ENCODE data around the gene ADD2. TPM values are rescaled to one million over a fixed set of nuclear protein-coding genes. Genes with fewer than 3 reads are reported as not detected.

Gene ADD2
- total RNA-seq, 2 donors from 2014 or later, result 2.3 to 7.6 TPM

- DNase-seq (no peak), ATAC-seq (no peak)
- intact Hi-C loops (cut with DNase I), result no loop called here
- no peaks in the 10 kb centered on the region for H3K36me3 ChIP-seq (replicated peaks in 1 of 2; ENCODE audit: insufficient read depth in 1 of 2, low read depth in 2 of 2)
- no peaks in the 10 kb centered on the region for H3K4me1 ChIP-seq
- no peaks in the 10 kb centered on the region for H3K27me3 ChIP-seq
- WGBS, 2 donors, result 60 to 67% methylated on average over 2 of the region's 2 CpGs
- TF ChIP-seq POLR2A (IDR thresholded peaks at IDR 0.05), result no peak
- TF ChIP-seq, protein P1, sequence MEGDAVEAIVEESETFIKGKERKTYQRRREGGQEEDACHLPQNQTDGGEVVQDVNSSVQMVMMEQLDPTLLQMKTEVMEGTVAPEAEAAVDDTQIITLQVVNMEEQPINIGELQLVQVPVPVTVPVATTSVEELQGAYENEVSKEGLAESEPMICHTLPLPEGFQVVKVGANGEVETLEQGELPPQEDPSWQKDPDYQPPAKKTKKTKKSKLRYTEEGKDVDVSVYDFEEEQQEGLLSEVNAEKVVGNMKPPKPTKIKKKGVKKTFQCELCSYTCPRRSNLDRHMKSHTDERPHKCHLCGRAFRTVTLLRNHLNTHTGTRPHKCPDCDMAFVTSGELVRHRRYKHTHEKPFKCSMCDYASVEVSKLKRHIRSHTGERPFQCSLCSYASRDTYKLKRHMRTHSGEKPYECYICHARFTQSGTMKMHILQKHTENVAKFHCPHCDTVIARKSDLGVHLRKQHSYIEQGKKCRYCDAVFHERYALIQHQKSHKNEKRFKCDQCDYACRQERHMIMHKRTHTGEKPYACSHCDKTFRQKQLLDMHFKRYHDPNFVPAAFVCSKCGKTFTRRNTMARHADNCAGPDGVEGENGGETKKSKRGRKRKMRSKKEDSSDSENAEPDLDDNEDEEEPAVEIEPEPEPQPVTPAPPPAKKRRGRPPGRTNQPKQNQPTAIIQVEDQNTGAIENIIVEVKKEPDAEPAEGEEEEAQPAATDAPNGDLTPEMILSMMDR (IDR thresholded peaks at IDR 0.05), result no peak
- no peak overlapping the region for H3K4me3 ChIP-seq
- no peak overlapping the region for H3K27ac ChIP-seq
- no peaks in the 10 kb centered on the region for H3K9me3 ChIP-seq
Measured at GRCh38 chr2:70784320-70784719, 16.3 kb upstream of the ADD2 start.

GRCh38 chr2:70779911-70780545 lies 12.0 kb upstream of the ADD2 start:
- 71 to 79% methylated on average over 8 of the region's 8 CpGs for WGBS, 2 donors
- Histone ChIP-seq H3K4me1 (no peaks in the 10 kb centered on the region), H3K36me3 (replicated peaks in 1 of 2; ENCODE audit: insufficient read depth in 1 of 2, low read depth in 2 of 2) (no peaks in the 10 kb centered on the region), H3K27me3 (no peaks in the 10 kb centered on the region), H3K27ac (no peak overlapping the region), H3K9me3 (no peaks in the 10 kb centered on the region), H3K4me3 (no peak overlapping the region)
- DNase-seq (no peak), ATAC-seq (no peak)
- intact Hi-C loops (cut with DNase I), result no loop called here
- no peak for TF ChIP-seq POLR2A (IDR thresholded peaks at IDR 0.05)
- TF ChIP-seq, protein P1 (IDR thresholded peaks at IDR 0.05), result no peak

GRCh38 chr2:70779491-70779890 lies 11.5 kb upstream of the ADD2 start:
- 59 to 76% methylated on average over 3 of the region's 3 CpGs for WGBS, 2 donors
- intact Hi-C loops (cut with DNase I), result no loop called here
- TF ChIP-seq, protein P1 (IDR thresholded peaks at IDR 0.05), result no peak
- Histone ChIP-seq H3K27ac (no peak overlapping the region), H3K4me1 (no peaks in the 10 kb centered on the region), H3K36me3 (replicated peaks in 1 of 2; ENCODE audit: insufficient read depth in 1 of 2, low read depth in 2 of 2) (no peaks in the 10 kb centered on the region), H3K4me3 (no peak overlapping the region), H3K9me3 (no peaks in the 10 kb centered on the region), H3K27me3 (no peaks in the 10 kb centered on the region)
- ATAC-seq (no peak), DNase-seq (no peak)

DNA sequence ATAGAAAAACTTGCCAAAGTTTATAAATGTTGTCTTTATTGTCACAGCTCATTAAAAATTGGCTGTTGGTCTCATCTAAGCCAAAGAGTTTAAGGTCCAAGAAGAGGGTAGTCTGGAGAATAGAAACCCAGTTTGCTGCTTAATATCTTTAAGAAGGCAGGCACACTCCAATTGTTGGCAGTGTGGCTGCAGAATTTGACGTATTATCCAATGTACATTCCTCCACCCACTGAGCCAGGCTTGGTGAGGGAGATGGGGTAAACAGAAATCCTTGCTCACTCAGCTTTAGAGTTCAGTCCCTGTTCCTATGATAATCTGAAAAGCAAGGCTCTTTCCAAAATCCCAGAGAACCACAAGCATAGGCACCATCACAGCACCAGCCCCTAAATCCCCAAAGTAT lies 10.7 kb upstream of the ADD2 start:
- Histone ChIP-seq H3K4me1 (no peaks in the 10 kb centered on the region), H3K4me3 (no peak overlapping the region), H3K36me3 (replicated peaks in 1 of 2; ENCODE audit: insufficient read depth in 1 of 2, low read depth in 2 of 2) (no peaks in the 10 kb centered on the region), H3K27ac (no peak overlapping the region), H3K9me3 (no peaks in the 10 kb centered on the region), H3K27me3 (no peaks in the 10 kb centered on the region)
- DNase-seq (no peak), ATAC-seq (no peak)
- intact Hi-C loops (cut with DNase I), result no loop called here
- WGBS, 2 donors, result 50 to 59% methylated on average over 1 of the region's 1 CpG
- TF ChIP-seq, protein P1 (IDR thresholded peaks at IDR 0.05), result no peak
- no peak for TF ChIP-seq POLR2A (IDR thresholded peaks at IDR 0.05)

GRCh38 chr2:70777450-70777849 lies 9.4 kb upstream of the ADD2 start:
- intact Hi-C loops (cut with DNase I), result no loop called here
- H3K4me3 ChIP-seq, result no peak overlapping the region
- no peaks in the 10 kb centered on the region for H3K27me3 ChIP-seq
- H3K4me1 ChIP-seq, result no peaks in the 10 kb centered on the region
- WGBS, 2 donors, result 32 to 38% methylated on average over 2 of the region's 2 CpGs
- no peak overlapping the region for H3K27ac ChIP-seq
- H3K9me3 ChIP-seq, result no peaks in the 10 kb centered on the region
- no peaks in the 10 kb centered on the region for H3K36me3 ChIP-seq (replicated peaks in 1 of 2; ENCODE audit: insufficient read depth in 1 of 2, low read depth in 2 of 2)
- ATAC-seq (no peak), DNase-seq (no peak)
- no peak for TF ChIP-seq POLR2A (IDR thresholded peaks at IDR 0.05)
- TF ChIP-seq, protein P1 (IDR thresholded peaks at IDR 0.05), result no peak
